ENCODE data around the gene POR.
A peak's percentile ranks its signal among the peaks of the same experiment; 100 is the strongest.
"Not testable (repeated sequence)": the region's sequence is repeated elsewhere in the genome, so short reads cannot be mapped to it uniquely, and the experiment has no call there.

POR gene

GRCh38 chr7:76003351-76003750, 88.4 kb downstream of the POR start:
- no peaks in the 10 kb centered on the region for H3K79me1 ChIP-seq (ENCODE audit: low read depth, low read length)
- no CpG with 5 or more reads among the region's 10 CpGs for WGBS, 2 donors (ENCODE audit: extremely low coverage in 2 of 2, insufficient read length in 2 of 2, insufficient replicate concordance in 1 of 2)
- H2AFZ ChIP-seq (ENCODE audit: low read length): no peak overlapping the region
- H4K8ac ChIP-seq (ENCODE audit: low read depth, low read length): no peak overlapping the region
- no peak overlapping the region for H2BK5ac ChIP-seq (ENCODE audit: low read length)
- no peaks in the 10 kb centered on the region for H3K9me3 ChIP-seq (replicated peaks in 1 of 2; ENCODE audit: control insufficient read depth in 2 of 2, insufficient read depth in 1 of 2, low read depth in 1 of 2, low read length in 2 of 2)
- no peak overlapping the region for H3K27ac ChIP-seq (replicated peaks; ENCODE audit: low read length)
- DNase-seq (ENCODE audit: low spot score): no peak
- no peak overlapping the region for H3K14ac ChIP-seq (ENCODE audit: low read length)
- no peak overlapping the region for H3K4me3 ChIP-seq (ENCODE audit: low read length in 2 of 2)
- H3K4me2 ChIP-seq (ENCODE audit: insufficient read depth, low read length, poor library complexity, severe bottlenecking): no peak overlapping the region
- H3K23ac ChIP-seq (ENCODE audit: low read depth, low read length, poor library complexity): no peak overlapping the region
- no peaks in the 10 kb centered on the region for H3K27me3 ChIP-seq (ENCODE audit: control insufficient read depth in 3 of 3, insufficient read depth in 3 of 3, low read depth in 1 of 3, low read length in 3 of 3)
- H2BK15ac ChIP-seq (ENCODE audit: low read length): no peak overlapping the region
- H2BK12ac ChIP-seq (ENCODE audit: low read length): no peak overlapping the region
- no peak overlapping the region for H2BK120ac ChIP-seq (ENCODE audit: low read depth, low read length)
- no peak overlapping the region for H3K18ac ChIP-seq (ENCODE audit: low read length)
- H4K91ac ChIP-seq (ENCODE audit: low read depth, low read length, poor library complexity): no peak overlapping the region
- H3K4ac ChIP-seq (ENCODE audit: low read length): no peak overlapping the region
- no peak overlapping the region for H3K9ac ChIP-seq (ENCODE audit: low read depth, low read length, poor library complexity)
- no peaks in the 10 kb centered on the region for H3K4me1 ChIP-seq (ENCODE audit: control insufficient read depth in 2 of 2, insufficient read depth in 1 of 2, low read depth in 1 of 2, low read length in 2 of 2)
- no peak overlapping the region for H2AK5ac ChIP-seq (ENCODE audit: low read depth, low read length)
- peaks cover 21 to 48% of the 10 kb centered on the region in 2 donors for H3K36me3 ChIP-seq (replicated peaks in 1 of 2; ENCODE audit: control insufficient read depth in 2 of 2, insufficient read depth in 2 of 2, low read length in 2 of 2)

- H3K18ac ChIP-seq (ENCODE audit: low read length); H3K9me3 ChIP-seq (replicated peaks in 1 of 2; ENCODE audit: control insufficient read depth in 2 of 2, insufficient read depth in 1 of 2, low read depth in 1 of 2, low read length in 2 of 2); H2AFZ ChIP-seq (ENCODE audit: low read length); H2AK5ac ChIP-seq (ENCODE audit: low read depth, low read length); H2BK120ac ChIP-seq (ENCODE audit: low read depth, low read length); H3K79me1 ChIP-seq (ENCODE audit: low read depth, low read length); H3K4ac ChIP-seq (ENCODE audit: low read length); H2BK12ac ChIP-seq (ENCODE audit: low read length); H3K27ac ChIP-seq (replicated peaks; ENCODE audit: low read length); H4K91ac ChIP-seq (ENCODE audit: low read depth, low read length, poor library complexity); H2BK5ac ChIP-seq (ENCODE audit: low read length); DNase-seq (ENCODE audit: low spot score); H3K14ac ChIP-seq (ENCODE audit: low read length); H3K9ac ChIP-seq (ENCODE audit: low read depth, low read length, poor library complexity); H3K23ac ChIP-seq (ENCODE audit: low read depth, low read length, poor library complexity); H3K4me1 ChIP-seq (ENCODE audit: control insufficient read depth in 2 of 2, insufficient read depth in 1 of 2, low read depth in 1 of 2, low read length in 2 of 2); H2BK15ac ChIP-seq (ENCODE audit: low read length); H3K4me3 ChIP-seq (ENCODE audit: low read length in 2 of 2); H4K8ac ChIP-seq (ENCODE audit: low read depth, low read length); H3K27me3 ChIP-seq (ENCODE audit: control insufficient read depth in 3 of 3, insufficient read depth in 3 of 3, low read depth in 1 of 3, low read length in 3 of 3); H3K4me2 ChIP-seq (ENCODE audit: insufficient read depth, low read length, poor library complexity, severe bottlenecking): not testable (repeated sequence)
- peaks cover 21 to 49% of the 10 kb centered on the region in 2 donors for H3K36me3 ChIP-seq (replicated peaks in 1 of 2; ENCODE audit: control insufficient read depth in 2 of 2, insufficient read depth in 2 of 2, low read length in 2 of 2)
- no CpG with 5 or more reads among the region's 4 CpGs for WGBS, 2 donors (ENCODE audit: extremely low coverage in 2 of 2, insufficient read length in 2 of 2, insufficient replicate concordance in 1 of 2)
Measured at GRCh38 chr7:76005004-76005403, 90.0 kb downstream of the POR start.

- Histone ChIP-seq H2BK5ac (ENCODE audit: low read length) (no peak overlapping the region), H3K27ac (replicated peaks; ENCODE audit: low read length) (no peak overlapping the region), H2BK15ac (ENCODE audit: low read length) (no peak overlapping the region), H3K79me1 (ENCODE audit: low read depth, low read length) (no peaks in the 10 kb centered on the region), H3K27me3 (ENCODE audit: control insufficient read depth in 3 of 3, insufficient read depth in 3 of 3, low read depth in 1 of 3, low read length in 3 of 3) (no peaks in the 10 kb centered on the region), H2AFZ (ENCODE audit: low read length) (no peak overlapping the region), H3K9ac (ENCODE audit: low read depth, low read length, poor library complexity) (no peak overlapping the region), H3K36me3 (replicated peaks in 1 of 2; ENCODE audit: control insufficient read depth in 2 of 2, insufficient read depth in 2 of 2, low read length in 2 of 2) (peaks cover 13 to 35% of the 10 kb centered on the region in 2 donors), H3K4ac (ENCODE audit: low read length) (no peak overlapping the region), H3K4me2 (ENCODE audit: insufficient read depth, low read length, poor library complexity, severe bottlenecking) (no peak overlapping the region), H2BK120ac (ENCODE audit: low read depth, low read length) (no peak overlapping the region), H3K4me1 (ENCODE audit: control insufficient read depth in 2 of 2, insufficient read depth in 1 of 2, low read depth in 1 of 2, low read length in 2 of 2) (no peaks in the 10 kb centered on the region), H3K23ac (ENCODE audit: low read depth, low read length, poor library complexity) (no peak overlapping the region), H4K8ac (ENCODE audit: low read depth, low read length) (no peak overlapping the region), H4K91ac (ENCODE audit: low read depth, low read length, poor library complexity) (no peak overlapping the region), H3K18ac (ENCODE audit: low read length) (no peak overlapping the region), H3K9me3 (replicated peaks in 1 of 2; ENCODE audit: control insufficient read depth in 2 of 2, insufficient read depth in 1 of 2, low read depth in 1 of 2, low read length in 2 of 2) (no peaks in the 10 kb centered on the region), H2BK12ac (ENCODE audit: low read length) (peak overlapping the region; percentile 16), H3K4me3 (ENCODE audit: low read length in 2 of 2) (no peak overlapping the region), H2AK5ac (ENCODE audit: low read depth, low read length) (no peak overlapping the region), H3K14ac (ENCODE audit: low read length) (no peak overlapping the region)
- WGBS, 2 donors (ENCODE audit: extremely low coverage in 2 of 2, insufficient read length in 2 of 2, insufficient replicate concordance in 1 of 2): no CpG with 5 or more reads among the region's 8 CpGs
- no peak for DNase-seq (ENCODE audit: low spot score)
Measured at GRCh38 chr7:76008156-76008687, 93.3 kb downstream of the POR start.

- Histone ChIP-seq H3K18ac (ENCODE audit: low read length) (no peak overlapping the region), H3K4ac (ENCODE audit: low read length) (no peak overlapping the region), H3K79me1 (ENCODE audit: low read depth, low read length) (no peaks in the 10 kb centered on the region), H2BK12ac (ENCODE audit: low read length) (no peak overlapping the region), H4K8ac (ENCODE audit: low read depth, low read length) (no peak overlapping the region), H2BK5ac (ENCODE audit: low read length) (no peak overlapping the region), H3K23ac (ENCODE audit: low read depth, low read length, poor library complexity) (no peak overlapping the region), H2BK15ac (ENCODE audit: low read length) (no peak overlapping the region), H4K91ac (ENCODE audit: low read depth, low read length, poor library complexity) (no peak overlapping the region), H3K27ac (replicated peaks; ENCODE audit: low read length) (no peak overlapping the region), H3K36me3 (replicated peaks in 1 of 2; ENCODE audit: control insufficient read depth in 2 of 2, insufficient read depth in 2 of 2, low read length in 2 of 2) (peaks cover 7 to 28% of the 10 kb centered on the region in 2 donors), H2AFZ (ENCODE audit: low read length) (no peak overlapping the region), H3K14ac (ENCODE audit: low read length) (no peak overlapping the region), H3K9me3 (replicated peaks in 1 of 2; ENCODE audit: control insufficient read depth in 2 of 2, insufficient read depth in 1 of 2, low read depth in 1 of 2, low read length in 2 of 2) (no peaks in the 10 kb centered on the region), H3K4me3 (ENCODE audit: low read length in 2 of 2) (no peak overlapping the region), H2AK5ac (ENCODE audit: low read depth, low read length) (no peak overlapping the region), H3K4me1 (ENCODE audit: control insufficient read depth in 2 of 2, insufficient read depth in 1 of 2, low read depth in 1 of 2, low read length in 2 of 2) (no peaks in the 10 kb centered on the region), H2BK120ac (ENCODE audit: low read depth, low read length) (no peak overlapping the region), H3K4me2 (ENCODE audit: insufficient read depth, low read length, poor library complexity, severe bottlenecking) (no peak overlapping the region), H3K9ac (ENCODE audit: low read depth, low read length, poor library complexity) (no peak overlapping the region), H3K27me3 (ENCODE audit: control insufficient read depth in 3 of 3, insufficient read depth in 3 of 3, low read depth in 1 of 3, low read length in 3 of 3) (no peaks in the 10 kb centered on the region)
- no peak for DNase-seq (ENCODE audit: low spot score)
- WGBS, 2 donors (ENCODE audit: extremely low coverage in 2 of 2, insufficient read length in 2 of 2, insufficient replicate concordance in 1 of 2): no CpG with 5 or more reads among the region's 11 CpGs
Measured at GRCh38 chr7:76009672-76010600, 95.0 kb downstream of the POR start.

Measured in neuronal stem cell (in vitro differentiated cells).